ENCODE results near the gene ESR2.

The ESR2 gene

GRCh38 chr14:64035143-64035542, 259.0 kb downstream of the ESR2 start:
- no peak for DNase-seq (ENCODE audit: low spot score)

All from COLO829 (cell line).